ENCODE measurements around the gene NR5A1. TPM values are rescaled to one million over a fixed set of nuclear protein-coding genes. Genes with fewer than 3 reads are reported as not detected.

NR5A1 gene
- total and polyA plus RNA-seq, 2 experiments from 2014 or later: 0.21 TPM; not detected in 1

DNA sequence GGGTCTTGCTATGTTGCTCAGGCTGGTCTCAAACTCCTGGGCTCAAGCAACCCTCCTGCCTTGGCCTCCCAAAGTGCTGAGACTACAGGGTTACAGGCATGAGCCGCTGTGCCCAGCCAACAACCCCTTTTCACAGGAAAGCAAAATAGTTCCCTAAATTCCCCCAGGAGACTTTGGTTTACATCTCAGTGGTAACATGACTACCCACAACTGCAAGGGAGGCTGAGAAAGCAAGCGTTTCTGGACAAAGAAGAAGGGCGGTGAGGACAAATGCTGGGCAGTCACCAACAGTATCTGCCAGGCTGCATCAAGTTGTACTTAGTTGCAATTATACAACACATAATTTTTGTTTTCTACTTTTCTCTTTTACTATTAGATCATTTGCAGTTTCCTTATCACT, 64.4 kb downstream of the NR5A1 start:
- no peak overlapping the region for H3K27ac ChIP-seq (ENCODE audit: low read depth)
- no peak overlapping the region for H3K4me3 ChIP-seq
- DNase-seq (ENCODE audit: low spot score) (no peak), ATAC-seq (no peak)
- TF ChIP-seq, protein P1, sequence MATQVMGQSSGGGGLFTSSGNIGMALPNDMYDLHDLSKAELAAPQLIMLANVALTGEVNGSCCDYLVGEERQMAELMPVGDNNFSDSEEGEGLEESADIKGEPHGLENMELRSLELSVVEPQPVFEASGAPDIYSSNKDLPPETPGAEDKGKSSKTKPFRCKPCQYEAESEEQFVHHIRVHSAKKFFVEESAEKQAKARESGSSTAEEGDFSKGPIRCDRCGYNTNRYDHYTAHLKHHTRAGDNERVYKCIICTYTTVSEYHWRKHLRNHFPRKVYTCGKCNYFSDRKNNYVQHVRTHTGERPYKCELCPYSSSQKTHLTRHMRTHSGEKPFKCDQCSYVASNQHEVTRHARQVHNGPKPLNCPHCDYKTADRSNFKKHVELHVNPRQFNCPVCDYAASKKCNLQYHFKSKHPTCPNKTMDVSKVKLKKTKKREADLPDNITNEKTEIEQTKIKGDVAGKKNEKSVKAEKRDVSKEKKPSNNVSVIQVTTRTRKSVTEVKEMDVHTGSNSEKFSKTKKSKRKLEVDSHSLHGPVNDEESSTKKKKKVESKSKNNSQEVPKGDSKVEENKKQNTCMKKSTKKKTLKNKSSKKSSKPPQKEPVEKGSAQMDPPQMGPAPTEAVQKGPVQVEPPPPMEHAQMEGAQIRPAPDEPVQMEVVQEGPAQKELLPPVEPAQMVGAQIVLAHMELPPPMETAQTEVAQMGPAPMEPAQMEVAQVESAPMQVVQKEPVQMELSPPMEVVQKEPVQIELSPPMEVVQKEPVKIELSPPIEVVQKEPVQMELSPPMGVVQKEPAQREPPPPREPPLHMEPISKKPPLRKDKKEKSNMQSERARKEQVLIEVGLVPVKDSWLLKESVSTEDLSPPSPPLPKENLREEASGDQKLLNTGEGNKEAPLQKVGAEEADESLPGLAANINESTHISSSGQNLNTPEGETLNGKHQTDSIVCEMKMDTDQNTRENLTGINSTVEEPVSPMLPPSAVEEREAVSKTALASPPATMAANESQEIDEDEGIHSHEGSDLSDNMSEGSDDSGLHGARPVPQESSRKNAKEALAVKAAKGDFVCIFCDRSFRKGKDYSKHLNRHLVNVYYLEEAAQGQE (IDR thresholded peaks at IDR 0.05; ENCODE audit: unreplicated experiment): no peak
- TF ChIP-seq EZH2 (IDR thresholded peaks at IDR 0.05; ENCODE audit: low read depth, unreplicated experiment): no peak
- no peak for TF ChIP-seq ZNF331 (CRISPR knock-in tag; IDR thresholded peaks at IDR 0.05; ENCODE audit: low read depth)
- TF ChIP-seq, protein P2, sequence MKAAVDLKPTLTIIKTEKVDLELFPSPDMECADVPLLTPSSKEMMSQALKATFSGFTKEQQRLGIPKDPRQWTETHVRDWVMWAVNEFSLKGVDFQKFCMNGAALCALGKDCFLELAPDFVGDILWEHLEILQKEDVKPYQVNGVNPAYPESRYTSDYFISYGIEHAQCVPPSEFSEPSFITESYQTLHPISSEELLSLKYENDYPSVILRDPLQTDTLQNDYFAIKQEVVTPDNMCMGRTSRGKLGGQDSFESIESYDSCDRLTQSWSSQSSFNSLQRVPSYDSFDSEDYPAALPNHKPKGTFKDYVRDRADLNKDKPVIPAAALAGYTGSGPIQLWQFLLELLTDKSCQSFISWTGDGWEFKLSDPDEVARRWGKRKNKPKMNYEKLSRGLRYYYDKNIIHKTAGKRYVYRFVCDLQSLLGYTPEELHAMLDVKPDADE (IDR thresholded peaks at IDR 0.05): no peak
- no peak for TF ChIP-seq NANOG (IDR thresholded peaks at IDR 0.05; ENCODE audit: borderline replicate concordance)
- no peak for TF ChIP-seq EZH2phosphoT487 (IDR thresholded peaks at IDR 0.05; ENCODE audit: unreplicated experiment)
- no peak for TF ChIP-seq JUNB (IDR thresholded peaks at IDR 0.05; ENCODE audit: unreplicated experiment)
- no peak for TF ChIP-seq STAT1 (IDR thresholded peaks at IDR 0.05; ENCODE audit: unreplicated experiment)
- TF ChIP-seq POLR2AphosphoS5 (IDR thresholded peaks at IDR 0.05; ENCODE audit: low read depth): no peak
- TF ChIP-seq, protein P3, sequence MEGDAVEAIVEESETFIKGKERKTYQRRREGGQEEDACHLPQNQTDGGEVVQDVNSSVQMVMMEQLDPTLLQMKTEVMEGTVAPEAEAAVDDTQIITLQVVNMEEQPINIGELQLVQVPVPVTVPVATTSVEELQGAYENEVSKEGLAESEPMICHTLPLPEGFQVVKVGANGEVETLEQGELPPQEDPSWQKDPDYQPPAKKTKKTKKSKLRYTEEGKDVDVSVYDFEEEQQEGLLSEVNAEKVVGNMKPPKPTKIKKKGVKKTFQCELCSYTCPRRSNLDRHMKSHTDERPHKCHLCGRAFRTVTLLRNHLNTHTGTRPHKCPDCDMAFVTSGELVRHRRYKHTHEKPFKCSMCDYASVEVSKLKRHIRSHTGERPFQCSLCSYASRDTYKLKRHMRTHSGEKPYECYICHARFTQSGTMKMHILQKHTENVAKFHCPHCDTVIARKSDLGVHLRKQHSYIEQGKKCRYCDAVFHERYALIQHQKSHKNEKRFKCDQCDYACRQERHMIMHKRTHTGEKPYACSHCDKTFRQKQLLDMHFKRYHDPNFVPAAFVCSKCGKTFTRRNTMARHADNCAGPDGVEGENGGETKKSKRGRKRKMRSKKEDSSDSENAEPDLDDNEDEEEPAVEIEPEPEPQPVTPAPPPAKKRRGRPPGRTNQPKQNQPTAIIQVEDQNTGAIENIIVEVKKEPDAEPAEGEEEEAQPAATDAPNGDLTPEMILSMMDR (conservative IDR thresholded peaks at IDR 0.05; ENCODE audit: low read depth in 2 of 2): no peak
- TF ChIP-seq, protein P4, sequence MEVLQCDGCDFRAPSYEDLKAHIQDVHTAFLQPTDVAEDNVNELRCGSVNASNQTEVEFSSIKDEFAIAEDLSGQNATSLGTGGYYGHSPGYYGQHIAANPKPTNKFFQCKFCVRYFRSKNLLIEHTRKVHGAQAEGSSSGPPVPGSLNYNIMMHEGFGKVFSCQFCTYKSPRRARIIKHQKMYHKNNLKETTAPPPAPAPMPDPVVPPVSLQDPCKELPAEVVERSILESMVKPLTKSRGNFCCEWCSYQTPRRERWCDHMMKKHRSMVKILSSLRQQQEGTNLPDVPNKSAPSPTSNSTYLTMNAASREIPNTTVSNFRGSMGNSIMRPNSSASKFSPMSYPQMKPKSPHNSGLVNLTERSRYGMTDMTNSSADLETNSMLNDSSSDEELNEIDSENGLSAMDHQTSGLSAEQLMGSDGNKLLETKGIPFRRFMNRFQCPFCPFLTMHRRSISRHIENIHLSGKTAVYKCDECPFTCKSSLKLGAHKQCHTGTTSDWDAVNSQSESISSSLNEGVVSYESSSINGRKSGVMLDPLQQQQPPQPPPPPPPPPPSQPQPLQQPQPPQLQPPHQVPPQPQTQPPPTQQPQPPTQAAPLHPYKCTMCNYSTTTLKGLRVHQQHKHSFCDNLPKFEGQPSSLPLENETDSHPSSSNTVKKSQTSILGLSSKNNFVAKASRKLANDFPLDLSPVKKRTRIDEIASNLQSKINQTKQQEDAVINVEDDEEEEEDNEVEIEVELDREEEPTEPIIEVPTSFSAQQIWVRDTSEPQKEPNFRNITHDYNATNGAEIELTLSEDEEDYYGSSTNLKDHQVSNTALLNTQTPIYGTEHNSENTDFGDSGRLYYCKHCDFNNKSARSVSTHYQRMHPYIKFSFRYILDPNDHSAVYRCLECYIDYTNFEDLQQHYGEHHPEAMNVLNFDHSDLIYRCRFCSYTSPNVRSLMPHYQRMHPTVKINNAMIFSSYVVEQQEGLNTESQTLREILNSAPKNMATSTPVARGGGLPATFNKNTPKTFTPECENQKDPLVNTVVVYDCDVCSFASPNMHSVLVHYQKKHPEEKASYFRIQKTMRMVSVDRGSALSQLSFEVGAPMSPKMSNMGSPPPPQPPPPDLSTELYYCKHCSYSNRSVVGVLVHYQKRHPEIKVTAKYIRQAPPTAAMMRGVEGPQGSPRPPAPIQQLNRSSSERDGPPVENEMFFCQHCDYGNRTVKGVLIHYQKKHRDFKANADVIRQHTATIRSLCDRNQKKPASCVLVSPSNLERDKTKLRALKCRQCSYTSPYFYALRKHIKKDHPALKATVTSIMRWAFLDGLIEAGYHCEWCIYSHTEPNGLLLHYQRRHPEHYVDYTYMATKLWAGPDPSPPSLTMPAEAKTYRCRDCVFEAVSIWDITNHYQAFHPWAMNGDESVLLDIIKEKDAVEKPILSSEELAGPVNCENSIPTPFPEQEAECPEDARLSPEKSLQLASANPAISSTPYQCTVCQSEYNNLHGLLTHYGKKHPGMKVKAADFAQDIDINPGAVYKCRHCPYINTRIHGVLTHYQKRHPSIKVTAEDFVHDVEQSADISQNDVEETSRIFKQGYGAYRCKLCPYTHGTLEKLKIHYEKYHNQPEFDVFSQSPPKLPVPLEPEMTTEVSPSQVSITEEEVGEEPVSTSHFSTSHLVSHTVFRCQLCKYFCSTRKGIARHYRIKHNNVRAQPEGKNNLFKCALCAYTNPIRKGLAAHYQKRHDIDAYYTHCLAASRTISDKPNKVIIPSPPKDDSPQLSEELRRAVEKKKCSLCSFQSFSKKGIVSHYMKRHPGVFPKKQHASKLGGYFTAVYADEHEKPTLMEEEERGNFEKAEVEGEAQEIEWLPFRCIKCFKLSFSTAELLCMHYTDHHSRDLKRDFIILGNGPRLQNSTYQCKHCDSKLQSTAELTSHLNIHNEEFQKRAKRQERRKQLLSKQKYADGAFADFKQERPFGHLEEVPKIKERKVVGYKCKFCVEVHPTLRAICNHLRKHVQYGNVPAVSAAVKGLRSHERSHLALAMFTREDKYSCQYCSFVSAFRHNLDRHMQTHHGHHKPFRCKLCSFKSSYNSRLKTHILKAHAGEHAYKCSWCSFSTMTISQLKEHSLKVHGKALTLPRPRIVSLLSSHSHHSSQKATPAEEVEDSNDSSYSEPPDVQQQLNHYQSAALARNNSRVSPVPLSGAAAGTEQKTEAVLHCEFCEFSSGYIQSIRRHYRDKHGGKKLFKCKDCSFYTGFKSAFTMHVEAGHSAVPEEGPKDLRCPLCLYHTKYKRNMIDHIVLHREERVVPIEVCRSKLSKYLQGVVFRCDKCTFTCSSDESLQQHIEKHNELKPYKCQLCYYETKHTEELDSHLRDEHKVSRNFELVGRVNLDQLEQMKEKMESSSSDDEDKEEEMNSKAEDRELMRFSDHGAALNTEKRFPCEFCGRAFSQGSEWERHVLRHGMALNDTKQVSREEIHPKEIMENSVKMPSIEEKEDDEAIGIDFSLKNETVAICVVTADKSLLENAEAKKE (CRISPR knock-in tag; IDR thresholded peaks at IDR 0.05): no peak
- no peak for TF ChIP-seq ZNF114 (CRISPR knock-in tag; IDR thresholded peaks at IDR 0.05)
- no peak for TF ChIP-seq CREB1 (CRISPR knock-in tag; IDR thresholded peaks at IDR 0.05; ENCODE audit: low read depth)
- Mint-ChIP-seq H3K9me3 (no peaks in the 10 kb centered on the region; the same call in 1 of the 3 replicates), H3K4me3 (no peak overlapping the region), H3K27me3 (ENCODE audit: insufficient read depth, low read depth, poor library complexity) (peaks cover 5% of the 10 kb centered on the region), H3K27ac (no peak overlapping the region), H3K36me3 (ENCODE audit: low read depth) (no peaks in the 10 kb centered on the region), H3K4me1 (peaks cover 4% of the 10 kb centered on the region)
- no peak overlapping the region for H3K4me2 ChIP-seq
- H3K27me3 ChIP-seq (ENCODE audit: insufficient read depth): no peaks in the 10 kb centered on the region
- H3K36me3 ChIP-seq (ENCODE audit: insufficient read depth): no peaks in the 10 kb centered on the region
- H3K4me1 ChIP-seq (ENCODE audit: insufficient read depth): no peaks in the 10 kb centered on the region
- no peaks in the 10 kb centered on the region for H3F3A ChIP-seq (replicated peaks; ENCODE audit: low read depth)
- no peaks in the 10 kb centered on the region for H4K20me1 ChIP-seq (replicated peaks; ENCODE audit: insufficient read depth)
- H3K9me2 ChIP-seq (ENCODE audit: insufficient read depth): no peaks in the 10 kb centered on the region
- no peaks in the 10 kb centered on the region for H3K79me2 ChIP-seq (replicated peaks; ENCODE audit: insufficient read depth)
- H2AFZ ChIP-seq: no peak overlapping the region

All from GM23338 (cell line).